K562 (cell line): ENCODE measurements around the gene ADAMTSL2. TPM values are rescaled to one million over a fixed set of nuclear protein-coding genes. Genes with fewer than 3 reads are reported as not detected.

Source experiments
- ARID1B ChIP-seq: fragments of 450-650 bp; IDR thresholded peaks from 2 replicates; pipeline ENCODE4 v1.6.1; 2016; ENCODE audit warnings: antibody characterized with exemption, mild to moderate bottlenecking, inconsistent platforms
- CBX1 ChIP-seq: sonication (generic); IDR thresholded peaks from 2 replicates; pipeline ENCODE4 v1.6.1; 2016; ENCODE audit warnings: antibody characterized with exemption, low read depth, mild to moderate bottlenecking
- CTCFL ChIP-seq: IDR thresholded peaks from 2 replicates; pipeline ENCODE4 v1.6.1; 2011; ENCODE audit warnings: borderline replicate concordance, low read depth, mild to moderate bottlenecking, moderate library complexity, low read length; ENCODE audit not compliant: insufficient read depth, poor library complexity, severe bottlenecking
- ESRRA ChIP-seq: fragments of 450-650 bp; IDR thresholded peaks from 2 replicates; pipeline ENCODE4 v1.6.1; 2014; ENCODE audit warnings: low read depth, mild to moderate bottlenecking, moderate library complexity, borderline replicate concordance
- HOXB6 ChIP-seq: fragments of 250-450 bp; sonication (Bioruptor Pico); IDR thresholded peaks from 2 replicates; pipeline ENCODE4 v1.5.1; 2022; ENCODE audit warnings: mild to moderate bottlenecking, borderline replicate concordance
- OTX1 ChIP-seq: fragments of 450-650 bp; formaldehyde crosslinking; IDR thresholded peaks from 2 replicates; pipeline ENCODE4 v1.4.0; 2022; ENCODE audit warnings: mild to moderate bottlenecking
- REST ChIP-seq, 2 experiments: fragments of 450-650 bp; formaldehyde crosslinking in 1 of 2; IDR thresholded peaks; 2 replicates each; pipeline versions ENCODE4 v1.4.0 to v1.6.1; 2014 to 2020; ENCODE audit warnings: mild to moderate bottlenecking in 2 of 2, borderline replicate concordance in 1 of 2, low read depth in 1 of 2
- SETDB1 ChIP-seq: IDR thresholded peaks from one replicate; pipeline ENCODE4 v1.6.1; 2012; ENCODE audit warnings: low read length, control low read depth, inconsistent platforms
- TGIF2 ChIP-seq: sonication (generic); formaldehyde crosslinking; IDR thresholded peaks from 2 replicates; pipeline ENCODE4 v1.8.1; 2022; ENCODE audit warnings: mild to moderate bottlenecking, missing genetic modification reagents, moderate library complexity
- ZNF280B ChIP-seq: fragments of 250-450 bp; sonication (Bioruptor Pico); IDR thresholded peaks from 2 replicates; pipeline ENCODE4 v1.5.1; 2021; ENCODE audit warnings: mild to moderate bottlenecking
- ZNF609 ChIP-seq: sonication (generic); formaldehyde crosslinking; IDR thresholded peaks from 2 replicates; pipeline ENCODE4 v1.8.1; 2023; ENCODE audit warnings: missing genetic modification reagents, mild to moderate bottlenecking, borderline replicate concordance
- polyA plus RNA-seq, 8 experiments: library from polyadenylated mRNA; depleted of rRNA in 4 of 8; stranded (reverse) in 5 of 8; unstranded in 3 of 8; fragments of >200 nt; fragmentation: Nextera tagmentation in 2 of 8; fragmentation: Illumina TruSeq in 1 of 8; extraction: Ambion mirVana in 2 of 8; extraction: Trizol in 1 of 8; gene quantifications; 2 replicates each; pipeline versions ENCODE4 v1.2.1 to v1.2.3, GENCODE V29; 2011 to 2014; ENCODE audit warnings: inconsistent platforms in 1 of 8, missing spikeins in 1 of 8
- total RNA-seq, 7 experiments: library from RNA; depleted of rRNA in 6 of 7; stranded (reverse); fragments of >200 nt in 6 of 7; fragmentation: Illumina TruSeq in 2 of 7; extraction: Trizol in 2 of 7; gene quantifications; 2 replicates each; pipeline versions ENCODE4 v1.2.1 to v1.2.3, GENCODE V29; 2011 to 2021; ENCODE audit warnings: low replicate concordance in 1 of 7

ADAMTSL2 gene
- total and polyA plus RNA-seq, 9 of the 15 experiments (the other 6 are each of a cell fraction or from before 2014, with no cell fraction given), result 0.04 TPM; not detected in 8

- no peak for TF ChIP-seq SETDB1
- no peak for TF ChIP-seq REST (IDR thresholded peaks at IDR 0.05; ENCODE audit: borderline replicate concordance)
- TF ChIP-seq REST (CRISPR knock-in tag; IDR thresholded peaks at IDR 0.05; ENCODE audit: low read depth), result no peak
- TF ChIP-seq OTX1 (CRISPR knock-in tag), result no peak
- TF ChIP-seq HOXB6 (CRISPR knock-in tag), result no peak
- TF ChIP-seq TGIF2 (CRISPR knock-in tag), result no peak
- no peak for TF ChIP-seq ZNF280B (CRISPR knock-in tag)
- no peak for TF ChIP-seq ARID1B
- no peak for TF ChIP-seq ZNF609 (CRISPR knock-in tag)
- TF ChIP-seq CTCFL, result no peak
- TF ChIP-seq CBX1, result no peak
- TF ChIP-seq ESRRA, result no peak
These were observed 32.4 kb upstream of the ADAMTSL2 start (continued) for GRCh38 chr9:133502112-133502511.
